Ovary (tissue), 9 donors: Measurements from ENCODE around the gene IL17RA. TPM values are rescaled to one million over a fixed set of nuclear protein-coding genes. Genes with fewer than 3 reads are reported as not detected.

Experiments
- DNase-seq, 5 donors: peaks; one replicate each; pipeline ENCODE4 v3.0.0-alpha.2; 2019 to 2020
- H3K27ac ChIP-seq, 2 donors: fragments of 200-600 bp; one replicate each; pipeline versions ENCODE4 v1.5.1 to v1.8.0; 2019 to 2022
- H3K27me3 ChIP-seq: fragments of 200-600 bp; one replicate; pipeline ENCODE4 v1.8.0; 2022
- H3K36me3 ChIP-seq: fragments of 200-600 bp; sonication (generic); one replicate; pipeline ENCODE4 v1.5.1; 2019
- H3K4me1 ChIP-seq: one replicate; pipeline ENCODE4 v1.8.1; 2013; ENCODE audit warnings: mild to moderate bottlenecking, moderate library complexity; ENCODE audit not compliant: insufficient read depth
- H3K4me3 ChIP-seq: fragments of 200-600 bp; sonication (generic); one replicate; pipeline ENCODE4 v1.5.1; 2017
- H3K9me3 ChIP-seq, 2 donors: fragments of 200-600 bp in 1 of 2; sonication (generic) in 1 of 2; one replicate each; pipeline versions ENCODE4 v1.5.1 to v1.8.1; 2013 to 2019; ENCODE audit warnings: mild to moderate bottlenecking in 1 of 2, moderate library complexity in 1 of 2
- EP300 ChIP-seq: sonication (generic); formaldehyde crosslinking; IDR thresholded peaks from one replicate; pipeline ENCODE4 v1.6.1; 2017; ENCODE audit warnings: antibody characterized with exemption
- POLR2A ChIP-seq: fragments of 450-650 bp; IDR thresholded peaks from one replicate; pipeline ENCODE4 v1.6.1; 2017; ENCODE audit warnings: antibody characterized with exemption, mild to moderate bottlenecking, moderate library complexity
- WGBS, 3 donors: extraction: QIAGEN DNeasy Blood & Tissue Kit in 1 of 3; methylation state at CpG; one replicate each; pipeline versions ENCODE4 v1.1.5 to v1.1.7; 2013 to 2017; 5-methylcytosine and 5-hydroxymethylcytosine counted together
- intact Hi-C, 4 donors: fragments of 100-400 bp; cut with DNase I; formaldehyde crosslinking; loops; one replicate each; pipeline versions ENCODE4 v1.11.0 to v1.15.1; 2022 to 2023
- polyA plus RNA-seq, 2 donors: library from polyadenylated mRNA; stranded (reverse); fragments of 200-250 nt in 1 of 2; fragments of 350-450 nt in 1 of 2; fragmentation: Illumina TruSeq in 1 of 2; extraction: RNeasy Lipid Tissue Mini Kit (QIAGEN cat#74804) in 1 of 2; gene quantifications; one replicate each; pipeline ENCODE4 v1.2.3, GENCODE V29; 2013 to 2014
- total RNA-seq, 7 donors: library from RNA; depleted of rRNA in 2 of 7; stranded (reverse); fragments of >200 nt in 2 of 7; fragmentation: NEBNext Ultra II Directional in 3 of 7; extraction: Animal tissue kit (Norgen Biotek cat#: 25700) in 3 of 7; gene quantifications; one replicate each; pipeline versions ENCODE4 v1.1.0 to v1.2.4, GENCODE V29; 2016 to 2023
- TF ChIP-seq, protein P1 (sequence below), 3 donors: fragments of 450-650 bp in 2 of 3; fragments of 200-600 bp in 1 of 3; IDR thresholded peaks; one replicate each; pipeline versions ENCODE4 v1.5.1 to v1.8.0; 2016 to 2022; ENCODE audit warnings: antibody characterized with exemption in 3 of 3, mild to moderate bottlenecking in 1 of 3
- donor health status: DM: no; HTN: no; CAD: no; lungs with moderate emphysema.
- donor health status: DM: no; HTN: no; CAD: no.
- donor health status: Bipolar disorder and iron deficiency.
- donor health status: DM: yes; HTN: yes; CAD: no.
- donor health status: DM: no; HTN: no; CAD: no.
- donor health status: DM: yes; HTN: yes; CAD: no.

IL17RA gene
- total and polyA plus RNA-seq, 9 donors: 6.4 to 18.1 (median 13.1) TPM

- Histone ChIP-seq H3K27ac (no peak overlapping the region), H3K9me3 (no peaks in the 10 kb centered on the region), H3K4me1 (peaks cover 14% of the 10 kb centered on the region), H3K27me3 (no peaks in the 10 kb centered on the region), H3K4me3 (no peak overlapping the region), H3K36me3 (no peaks in the 10 kb centered on the region)
- intact Hi-C loops: loop anchor here in 1 of 4 donors (10.0 kb wide), 1 partner anchor 71 kb away; the partner anchor contains the start of gene IL17RA
- DNase-seq: no peak
- TF ChIP-seq, protein P1, sequence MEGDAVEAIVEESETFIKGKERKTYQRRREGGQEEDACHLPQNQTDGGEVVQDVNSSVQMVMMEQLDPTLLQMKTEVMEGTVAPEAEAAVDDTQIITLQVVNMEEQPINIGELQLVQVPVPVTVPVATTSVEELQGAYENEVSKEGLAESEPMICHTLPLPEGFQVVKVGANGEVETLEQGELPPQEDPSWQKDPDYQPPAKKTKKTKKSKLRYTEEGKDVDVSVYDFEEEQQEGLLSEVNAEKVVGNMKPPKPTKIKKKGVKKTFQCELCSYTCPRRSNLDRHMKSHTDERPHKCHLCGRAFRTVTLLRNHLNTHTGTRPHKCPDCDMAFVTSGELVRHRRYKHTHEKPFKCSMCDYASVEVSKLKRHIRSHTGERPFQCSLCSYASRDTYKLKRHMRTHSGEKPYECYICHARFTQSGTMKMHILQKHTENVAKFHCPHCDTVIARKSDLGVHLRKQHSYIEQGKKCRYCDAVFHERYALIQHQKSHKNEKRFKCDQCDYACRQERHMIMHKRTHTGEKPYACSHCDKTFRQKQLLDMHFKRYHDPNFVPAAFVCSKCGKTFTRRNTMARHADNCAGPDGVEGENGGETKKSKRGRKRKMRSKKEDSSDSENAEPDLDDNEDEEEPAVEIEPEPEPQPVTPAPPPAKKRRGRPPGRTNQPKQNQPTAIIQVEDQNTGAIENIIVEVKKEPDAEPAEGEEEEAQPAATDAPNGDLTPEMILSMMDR (IDR thresholded peaks at IDR 0.05): no peak
- TF ChIP-seq POLR2A (no peak), EP300 (no peak)
- 75 to 78% (median 77%) methylated on average over 3 of the region's 3 CpGs for WGBS, 3 donors
Observed at GRCh38 chr22:17155941-17156340, 71.1 kb downstream of the IL17RA start.

DNA sequence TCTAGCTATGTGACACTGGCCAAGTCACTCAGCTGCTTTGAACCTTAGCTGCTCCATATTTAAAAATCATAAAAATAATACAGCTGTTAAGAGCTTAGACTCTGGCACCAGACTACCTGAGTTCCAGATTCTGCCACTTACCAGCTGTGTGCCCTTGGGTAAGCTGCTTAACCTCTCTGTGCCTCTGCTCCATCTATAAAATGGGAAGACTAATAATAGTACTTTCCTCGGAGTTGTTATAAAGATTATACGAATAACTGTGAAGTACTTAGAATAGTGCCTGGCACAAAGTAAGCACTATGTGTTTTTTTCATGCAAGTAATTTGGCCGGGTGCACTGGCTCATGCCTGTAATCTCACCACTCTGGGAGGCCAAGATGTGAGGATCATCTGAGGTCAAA, 72.9 kb downstream of the IL17RA start:
- Histone ChIP-seq H3K9me3 (no peaks in the 10 kb centered on the region), H3K27ac (no peak overlapping the region), H3K36me3 (no peaks in the 10 kb centered on the region), H3K4me3 (peak overlapping the region; percentile 77), H3K4me1 (peaks cover 14% of the 10 kb centered on the region), H3K27me3 (no peaks in the 10 kb centered on the region)
- WGBS, 3 donors: 83 to 85% (median 84%) methylated on average over 3 of the region's 3 CpGs
- no peak for DNase-seq
- intact Hi-C loops: loop anchor here in 1 of 4 donors (10.0 kb wide), 1 partner anchor 73 kb away; the partner anchor contains the start of gene IL17RA
- TF ChIP-seq EP300 (no peak), POLR2A (no peak)
- TF ChIP-seq, protein P1 (IDR thresholded peaks at IDR 0.05): no peak

DNA sequence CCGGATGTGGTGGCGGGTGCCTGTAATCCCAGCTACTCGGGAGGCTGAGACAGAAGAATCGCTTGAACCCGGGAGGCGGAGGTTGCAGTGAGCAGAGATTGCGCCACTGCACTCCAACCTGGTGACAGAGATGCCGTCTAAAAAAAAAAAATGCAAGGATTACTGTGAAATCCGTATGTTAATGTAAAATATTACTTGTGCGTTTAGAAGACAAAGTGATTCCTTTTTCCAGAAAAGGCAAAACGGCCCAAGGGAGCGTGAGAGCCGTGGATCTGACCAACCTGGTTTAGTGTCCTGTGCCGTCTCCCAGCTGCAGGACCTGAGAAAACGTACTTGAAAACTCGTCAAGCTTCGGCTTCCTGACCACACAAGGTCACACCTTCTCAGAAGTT, 73.4 kb downstream of the IL17RA start:
- no peak for DNase-seq
- Histone ChIP-seq H3K27me3 (no peaks in the 10 kb centered on the region), H3K4me3 (peak overlapping the region; percentile 77), H3K36me3 (no peaks in the 10 kb centered on the region), H3K4me1 (peaks cover 14% of the 10 kb centered on the region), H3K27ac (peak overlapping the region in 1 of 2 donors; percentile 93), H3K9me3 (no peaks in the 10 kb centered on the region)
- intact Hi-C loops: loop anchor here in 1 of 4 donors (10.0 kb wide), 1 partner anchor 73 kb away; the partner anchor contains the start of gene IL17RA
- 32 to 40% (median 33%) methylated on average over 17 of the region's 17 CpGs for WGBS, 3 donors
- no peak for TF ChIP-seq EP300
- TF ChIP-seq, protein P1 (IDR thresholded peaks at IDR 0.05): no peak
- no peak for TF ChIP-seq POLR2A

GRCh38 chr22:17158568-17159503, 74.0 kb downstream of the IL17RA start, which contains the start of gene HDHD5:
TSS of gene HDHD5 (minus strand) at chr22:17159277. CDS start at chr22:17159251, 26 bp downstream.
- H3K9me3 ChIP-seq: no peaks in the 10 kb centered on the region
- H3K36me3 ChIP-seq: no peaks in the 10 kb centered on the region
- intact Hi-C loops: loop anchor here in 1 of 4 donors (10.0 kb wide), 1 partner anchor 74 kb away; the partner anchor contains the start of gene IL17RA
- peak within 1 kb of the TSS; percentile 77 for H3K4me3 ChIP-seq
- no peaks in the 10 kb centered on the region for H3K27me3 ChIP-seq
- WGBS, 3 donors: 0 to 1% (median 1%) methylated on average over 28 to 114 of the region's 114 CpGs
- TF ChIP-seq, protein P1 (IDR thresholded peaks at IDR 0.05): no peak
- TF ChIP-seq EP300 (no peak), POLR2A (no peak)
- peaks cover 14% of the 10 kb centered on the region for H3K4me1 ChIP-seq
- peak; percentile 85 to 92 (median 90) for DNase-seq
- H3K27ac ChIP-seq: peak within 1 kb of the TSS; percentile 74 to 93
